ENCODE data around the gene SHB.

The SHB gene

DNA sequence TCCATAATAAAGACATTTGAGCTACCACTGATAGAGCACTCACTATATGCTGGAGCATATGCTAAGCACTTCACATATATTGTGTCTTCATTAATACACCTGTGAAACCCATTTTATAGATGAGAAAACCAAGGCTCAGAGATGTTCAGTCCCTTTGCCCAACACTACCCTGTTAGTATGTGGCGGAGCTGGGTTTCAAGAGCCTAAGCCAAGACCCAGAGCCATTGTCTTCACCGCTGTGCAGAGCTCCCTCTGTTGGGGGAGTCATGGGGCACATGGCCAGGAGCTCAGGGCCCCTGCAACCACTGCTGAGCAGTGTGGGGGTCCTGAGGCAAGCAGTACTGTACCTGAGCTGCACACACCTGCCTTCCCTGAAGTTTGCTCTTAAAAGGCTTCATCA is 127.8 kb downstream of the SHB start:
- Histone ChIP-seq H4K91ac (ENCODE audit: low read depth, low read length) (peak overlapping the region; percentile 25), H2AK5ac (ENCODE audit: low read length) (peak overlapping the region; percentile 45), H4K8ac (ENCODE audit: low read depth, low read length) (no peak overlapping the region), H3K18ac (ENCODE audit: low read length) (peak overlapping the region; percentile 20), H3K14ac (ENCODE audit: low read length) (no peak overlapping the region), H3K4me1 (ENCODE audit: control insufficient read depth in 1 of 2, insufficient read depth in 2 of 2, low read length in 2 of 2) (peaks cover 67 to 70% of the 10 kb centered on the region in 2 experiments), H3K4me2 (ENCODE audit: low read length) (no peak overlapping the region), H2BK120ac (ENCODE audit: insufficient read depth, low read length, poor library complexity) (no peak overlapping the region), H3K9ac (ENCODE audit: low read length) (no peak overlapping the region), H3K4me3 (ENCODE audit: low read depth, low read length) (no peak overlapping the region), H3K36me3 (ENCODE audit: control insufficient read depth in 1 of 2, insufficient read depth in 2 of 2, low read length in 2 of 2) (peaks cover 21 to 39% of the 10 kb centered on the region in 2 experiments), H4K12ac (ENCODE audit: low read depth, low read length) (no peak overlapping the region), H2AFZ (ENCODE audit: insufficient read depth, low read length, poor library complexity) (no peak overlapping the region), H3K9me3 (ENCODE audit: insufficient read depth, low read depth, low read length) (no peaks in the 10 kb centered on the region), H3K79me2 (ENCODE audit: control insufficient read depth, insufficient read depth, low read length, poor library complexity) (peaks cover 15% of the 10 kb centered on the region), H2BK12ac (ENCODE audit: low read length) (peak overlapping the region; percentile 12), H3K27me3 (ENCODE audit: insufficient read depth, low read length) (no peaks in the 10 kb centered on the region), H2BK5ac (ENCODE audit: low read depth, low read length, poor library complexity) (no peak overlapping the region), H3K79me1 (ENCODE audit: low read length) (peaks cover 65% of the 10 kb centered on the region), H3K4ac (ENCODE audit: low read depth, low read length) (no peak overlapping the region), H3K27ac (ENCODE audit: low read depth, low read length) (no peak overlapping the region), H3K23ac (ENCODE audit: low read length) (no peak overlapping the region)
- DNase-seq, result no peak
- WGBS (ENCODE audit: extremely low coverage, insufficient coverage, insufficient read length), result no CpG with 5 or more reads among the region's 2 CpGs

DNA sequence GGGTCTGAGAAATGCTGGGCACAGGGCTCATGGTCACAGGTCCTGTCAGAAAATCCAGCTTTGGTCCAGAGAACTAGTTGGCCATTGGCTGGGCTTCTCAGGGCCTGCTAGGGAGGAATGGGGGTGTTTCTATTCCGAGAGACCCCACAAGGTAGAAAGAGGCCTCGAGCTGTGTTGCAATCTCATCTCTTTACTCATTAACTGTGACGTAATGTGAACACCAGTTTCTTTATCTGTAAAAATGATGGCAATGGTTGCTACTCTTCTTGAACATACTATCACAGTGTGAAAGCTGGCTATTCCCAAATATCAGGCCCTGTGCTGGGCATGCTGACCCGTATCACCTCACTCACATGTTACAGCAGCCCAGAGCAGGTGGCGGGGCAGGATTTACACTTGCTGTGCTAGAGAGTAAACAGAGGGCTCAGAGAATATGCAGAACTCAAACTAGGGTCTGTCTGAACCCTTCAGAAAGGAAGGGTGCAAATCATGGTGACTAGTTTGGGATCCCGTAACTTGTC is 129.4 kb downstream of the SHB start:
- H3K9me3 ChIP-seq (ENCODE audit: insufficient read depth, low read depth, low read length), result no peaks in the 10 kb centered on the region
- H2BK5ac ChIP-seq (ENCODE audit: low read depth, low read length, poor library complexity), result peak overlapping the region; percentile 18
- no peak overlapping the region for H3K4ac ChIP-seq (ENCODE audit: low read depth, low read length)
- H3K4me2 ChIP-seq (ENCODE audit: low read length), result no peak overlapping the region
- H3K14ac ChIP-seq (ENCODE audit: low read length), result peak overlapping the region; percentile 13
- peak overlapping the region; percentile 99 for H2AK5ac ChIP-seq (ENCODE audit: low read length)
- peak overlapping the region; percentile 16 for H4K8ac ChIP-seq (ENCODE audit: low read depth, low read length)
- H4K91ac ChIP-seq (ENCODE audit: low read depth, low read length), result peak overlapping the region; percentile 92
- peaks cover 52 to 56% of the 10 kb centered on the region in 2 experiments for H3K4me1 ChIP-seq (ENCODE audit: control insufficient read depth in 1 of 2, insufficient read depth in 2 of 2, low read length in 2 of 2)
- H4K12ac ChIP-seq (ENCODE audit: low read depth, low read length), result no peak overlapping the region
- H3K79me2 ChIP-seq (ENCODE audit: control insufficient read depth, insufficient read depth, low read length, poor library complexity), result peaks cover 14% of the 10 kb centered on the region
- peak overlapping the region; percentile 97 for H2BK120ac ChIP-seq (ENCODE audit: insufficient read depth, low read length, poor library complexity)
- H3K79me1 ChIP-seq (ENCODE audit: low read length), result peaks cover 52% of the 10 kb centered on the region
- peak overlapping the region; percentile 88 for H3K27ac ChIP-seq (ENCODE audit: low read depth, low read length)
- no peak overlapping the region for H3K9ac ChIP-seq (ENCODE audit: low read length)
- WGBS (ENCODE audit: extremely low coverage, insufficient coverage, insufficient read length), result no CpG with 5 or more reads among the region's 6 CpGs
- peaks cover 12 to 31% of the 10 kb centered on the region in 2 experiments for H3K36me3 ChIP-seq (ENCODE audit: control insufficient read depth in 1 of 2, insufficient read depth in 2 of 2, low read length in 2 of 2)
- no peak overlapping the region for H3K23ac ChIP-seq (ENCODE audit: low read length)
- peak; percentile 65 to 68 for DNase-seq
- H3K18ac ChIP-seq (ENCODE audit: low read length), result peak overlapping the region; percentile 30
- H3K27me3 ChIP-seq (ENCODE audit: insufficient read depth, low read length), result no peaks in the 10 kb centered on the region
- peak overlapping the region; percentile 100 for H2BK12ac ChIP-seq (ENCODE audit: low read length)
- H2AFZ ChIP-seq (ENCODE audit: insufficient read depth, low read length, poor library complexity), result no peak overlapping the region
- H3K4me3 ChIP-seq (ENCODE audit: low read depth, low read length), result no peak overlapping the region

GRCh38 chr9:37938121-37938891 is 130.7 kb downstream of the SHB start:
- peak overlapping the region; percentile 100 for H2BK12ac ChIP-seq (ENCODE audit: low read length)
- H3K27ac ChIP-seq (ENCODE audit: low read depth, low read length), result peak overlapping the region; percentile 95
- peaks cover 17 to 35% of the 10 kb centered on the region in 2 experiments for H3K36me3 ChIP-seq (ENCODE audit: control insufficient read depth in 1 of 2, insufficient read depth in 2 of 2, low read length in 2 of 2)
- H3K4ac ChIP-seq (ENCODE audit: low read depth, low read length), result peak overlapping the region; percentile 95
- H3K27me3 ChIP-seq (ENCODE audit: insufficient read depth, low read length), result no peaks in the 10 kb centered on the region
- no peak overlapping the region for H3K23ac ChIP-seq (ENCODE audit: low read length)
- H3K14ac ChIP-seq (ENCODE audit: low read length), result peak overlapping the region; percentile 93
- WGBS (ENCODE audit: extremely low coverage, insufficient coverage, insufficient read length), result no CpG with 5 or more reads among the region's 22 CpGs
- peak overlapping the region; percentile 91 for H3K18ac ChIP-seq (ENCODE audit: low read length)
- H2AK5ac ChIP-seq (ENCODE audit: low read length), result peak overlapping the region; percentile 99
- no peak overlapping the region for H3K4me2 ChIP-seq (ENCODE audit: low read length)
- no peak overlapping the region for H3K4me3 ChIP-seq (ENCODE audit: low read depth, low read length)
- H2BK5ac ChIP-seq (ENCODE audit: low read depth, low read length, poor library complexity), result peak overlapping the region; percentile 93
- H4K12ac ChIP-seq (ENCODE audit: low read depth, low read length), result peak overlapping the region; percentile 8
- no peak overlapping the region for H3K9ac ChIP-seq (ENCODE audit: low read length)
- peaks cover 44% of the 10 kb centered on the region for H3K79me1 ChIP-seq (ENCODE audit: low read length)
- no peaks in the 10 kb centered on the region for H3K9me3 ChIP-seq (ENCODE audit: insufficient read depth, low read depth, low read length)
- H4K8ac ChIP-seq (ENCODE audit: low read depth, low read length), result peak overlapping the region; percentile 77
- H2BK120ac ChIP-seq (ENCODE audit: insufficient read depth, low read length, poor library complexity), result peak overlapping the region; percentile 97
- peaks cover 41 to 50% of the 10 kb centered on the region in 2 experiments for H3K4me1 ChIP-seq (ENCODE audit: control insufficient read depth in 1 of 2, insufficient read depth in 2 of 2, low read length in 2 of 2)
- DNase-seq, result peak; percentile 95
- H3K79me2 ChIP-seq (ENCODE audit: control insufficient read depth, insufficient read depth, low read length, poor library complexity), result peaks cover 7% of the 10 kb centered on the region
- peak overlapping the region; percentile 59 for H2AFZ ChIP-seq (ENCODE audit: insufficient read depth, low read length, poor library complexity)
- H4K91ac ChIP-seq (ENCODE audit: low read depth, low read length), result peak overlapping the region; percentile 92

GRCh38 chr9:37937366-37937765 is 131.7 kb downstream of the SHB start:
- Histone ChIP-seq H3K4ac (ENCODE audit: low read depth, low read length) (peak overlapping the region; percentile 68), H3K27me3 (ENCODE audit: insufficient read depth, low read length) (no peaks in the 10 kb centered on the region), H3K14ac (ENCODE audit: low read length) (peak overlapping the region; percentile 63), H3K4me1 (ENCODE audit: control insufficient read depth in 1 of 2, insufficient read depth in 2 of 2, low read length in 2 of 2) (peaks cover 32 to 40% of the 10 kb centered on the region in 2 experiments), H4K91ac (ENCODE audit: low read depth, low read length) (peak overlapping the region; percentile 95), H2AK5ac (ENCODE audit: low read length) (peak overlapping the region; percentile 73), H3K4me3 (ENCODE audit: low read depth, low read length) (no peak overlapping the region), H3K18ac (ENCODE audit: low read length) (peak overlapping the region; percentile 77), H2BK5ac (ENCODE audit: low read depth, low read length, poor library complexity) (peak overlapping the region; percentile 82), H3K79me1 (ENCODE audit: low read length) (peaks cover 34% of the 10 kb centered on the region), H3K9ac (ENCODE audit: low read length) (no peak overlapping the region), H4K12ac (ENCODE audit: low read depth, low read length) (no peak overlapping the region), H2AFZ (ENCODE audit: insufficient read depth, low read length, poor library complexity) (no peak overlapping the region), H3K9me3 (ENCODE audit: insufficient read depth, low read depth, low read length) (no peaks in the 10 kb centered on the region), H3K23ac (ENCODE audit: low read length) (no peak overlapping the region), H4K8ac (ENCODE audit: low read depth, low read length) (peak overlapping the region; percentile 58), H2BK12ac (ENCODE audit: low read length) (peak overlapping the region; percentile 97), H3K27ac (ENCODE audit: low read depth, low read length) (peak overlapping the region; percentile 95), H3K4me2 (ENCODE audit: low read length) (no peak overlapping the region), H3K79me2 (ENCODE audit: control insufficient read depth, insufficient read depth, low read length, poor library complexity) (peaks cover 7% of the 10 kb centered on the region), H2BK120ac (ENCODE audit: insufficient read depth, low read length, poor library complexity) (peak overlapping the region; percentile 83), H3K36me3 (ENCODE audit: control insufficient read depth in 1 of 2, insufficient read depth in 2 of 2, low read length in 2 of 2) (peaks cover 17 to 34% of the 10 kb centered on the region in 2 experiments)
- WGBS (ENCODE audit: extremely low coverage, insufficient coverage, insufficient read length), result no CpG with 5 or more reads among the region's 9 CpGs
- no peak for DNase-seq
